ENCODE data around the gene FAM89A.

GRCh38 chr1:231074046-231074445, 34.0 kb upstream of the FAM89A start:
- no peak for TF ChIP-seq POLR2A (IDR thresholded peaks at IDR 0.05; ENCODE audit: low read depth, low read length)
- no peak for TF ChIP-seq POLR2AphosphoS5 (IDR thresholded peaks at IDR 0.05; ENCODE audit: low read depth, low read length)

Data from GM12892 (cell line).